GM21381 (cell line): Measurements from ENCODE around the gene FOCAD.
A peak's percentile ranks its signal among the peaks of the same experiment; 100 is the strongest.
"Not testable (repeated sequence)": the region's sequence is repeated elsewhere in the genome, so short reads cannot be mapped to it uniquely, and the experiment has no call there.

ENCODE experiments used
- ATAC-seq: cut with Tn5 transposase; IDR thresholded peaks from one replicate; pipeline ENCODE4 v1.9.1; 2021; ENCODE audit warnings: mild to moderate bottlenecking, moderate library complexity; ENCODE audit not compliant: unreplicated experiment

The FOCAD gene, protein sequence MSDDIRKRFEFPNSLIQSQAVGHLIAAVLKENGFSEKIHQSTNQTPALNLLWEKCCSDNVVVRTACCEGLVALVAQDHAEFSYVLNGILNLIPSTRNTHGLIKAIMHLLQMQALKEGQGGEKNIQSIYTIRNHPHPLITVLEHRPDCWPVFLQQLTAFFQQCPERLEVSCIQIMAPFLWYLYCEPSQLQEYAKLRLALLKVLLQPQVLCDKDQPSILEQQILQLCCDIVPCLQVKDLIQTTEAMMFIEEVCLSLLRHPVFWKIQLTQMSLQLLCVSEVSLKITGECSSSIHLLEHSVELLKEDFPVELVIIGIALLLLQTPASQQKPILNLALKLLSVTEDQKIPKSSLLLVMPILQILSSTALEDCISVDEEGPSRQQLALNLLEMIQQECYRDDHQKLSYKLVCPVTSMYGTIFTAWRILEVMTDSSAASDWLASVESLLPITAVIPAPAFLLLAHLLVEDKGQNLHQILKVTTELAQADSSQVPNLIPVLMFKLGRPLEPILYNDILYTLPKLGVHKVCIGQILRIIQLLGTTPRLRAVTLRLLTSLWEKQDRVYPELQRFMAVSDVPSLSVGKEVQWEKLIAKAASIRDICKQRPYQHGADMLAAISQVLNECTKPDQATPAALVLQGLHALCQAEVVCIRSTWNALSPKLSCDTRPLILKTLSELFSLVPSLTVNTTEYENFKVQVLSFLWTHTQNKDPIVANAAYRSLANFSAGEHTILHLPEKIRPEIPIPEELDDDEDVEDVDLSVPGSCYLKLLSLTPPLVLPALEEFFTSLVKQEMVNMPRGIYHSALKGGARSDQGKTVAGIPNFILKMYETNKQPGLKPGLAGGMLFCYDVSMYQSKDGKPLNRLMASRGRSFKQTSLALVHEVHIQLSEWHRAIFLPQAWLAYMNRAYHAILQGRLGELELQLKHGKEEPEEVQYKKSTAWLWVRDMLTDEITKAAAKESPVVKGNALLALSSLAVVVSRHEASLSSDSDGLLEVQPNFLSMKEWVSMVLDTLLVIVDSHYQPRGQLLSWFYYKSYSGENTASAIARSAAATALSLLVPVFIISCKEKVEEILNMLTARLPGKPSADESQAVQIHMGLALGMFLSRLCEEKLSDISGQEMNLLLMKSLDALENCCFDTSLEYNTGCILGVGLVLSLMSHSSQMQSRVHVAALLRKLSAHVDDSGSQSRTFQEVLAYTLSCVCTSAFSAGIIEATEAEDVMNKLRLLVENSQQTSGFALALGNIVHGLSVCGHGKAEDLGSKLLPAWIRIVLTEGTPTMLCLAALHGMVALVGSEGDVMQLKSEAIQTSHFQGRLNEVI (N-terminal part only)

DNA sequence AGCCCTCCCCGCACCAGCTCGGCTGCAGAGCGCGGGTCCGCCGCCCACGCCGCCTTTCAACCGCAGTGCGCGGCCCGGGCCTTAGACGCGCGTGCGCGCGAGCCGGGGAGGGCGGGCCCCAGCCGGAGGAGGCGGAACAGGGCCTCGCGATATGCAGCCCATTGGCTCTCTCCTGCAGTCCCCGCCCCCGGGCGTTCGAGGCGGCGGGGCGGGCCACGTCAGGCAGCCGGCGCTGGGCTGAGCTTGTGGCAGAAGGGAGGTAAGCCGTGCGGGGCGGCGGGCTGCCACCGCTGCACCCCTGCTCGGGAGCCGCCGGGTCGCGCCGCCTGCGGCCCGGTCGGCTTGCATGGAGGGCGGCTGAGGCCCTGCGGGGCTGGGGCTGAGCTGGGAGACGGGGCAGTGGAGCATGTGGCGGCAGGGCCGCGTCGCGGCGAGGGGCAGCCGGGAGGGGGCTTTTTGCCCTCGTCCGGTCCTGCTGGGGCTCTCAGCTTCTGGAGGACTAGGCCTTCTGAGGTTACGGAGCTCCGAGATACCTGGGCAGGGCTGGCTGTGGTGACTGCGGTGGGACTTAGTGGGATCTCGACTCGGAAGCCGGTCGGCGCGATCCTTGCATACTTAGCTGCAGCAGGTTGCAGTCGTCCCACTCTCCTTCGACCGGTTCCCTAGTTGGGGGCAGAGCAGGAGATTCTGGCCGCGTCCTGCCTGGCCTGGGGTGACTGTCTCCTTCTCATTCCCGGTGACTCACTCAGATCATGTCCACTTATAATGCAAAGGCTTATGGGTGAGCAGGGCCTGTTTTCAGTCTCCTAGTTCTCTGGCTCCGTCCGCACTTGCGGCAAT, at the start of gene FOCAD:
FOCAD (plus strand) TSS at position 225 of the 840 bp plus-strand sequence. CDS start 31,095 bp downstream, outside the sequence.
- ATAC-seq: peak; percentile 98

DNA sequence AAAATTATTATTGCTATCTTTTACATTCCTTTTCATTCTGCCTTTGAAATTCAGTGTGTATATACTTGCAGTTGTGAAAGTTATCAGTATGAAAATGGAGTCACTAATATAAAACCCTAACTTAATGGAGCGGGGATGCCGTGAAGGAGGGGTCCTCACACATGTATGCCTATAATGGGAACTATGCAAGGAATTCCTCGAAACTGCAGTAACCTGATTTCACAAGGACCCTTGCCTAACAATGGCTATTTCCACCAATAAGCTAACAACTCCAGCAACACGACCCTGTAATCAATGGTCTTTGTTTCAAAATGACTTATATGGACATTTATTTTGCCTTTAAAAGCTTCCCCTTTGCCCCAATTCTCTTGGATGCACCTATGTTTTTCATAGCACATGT, 49.2 kb upstream of the FOCAD start:
- ATAC-seq: no peak

DNA sequence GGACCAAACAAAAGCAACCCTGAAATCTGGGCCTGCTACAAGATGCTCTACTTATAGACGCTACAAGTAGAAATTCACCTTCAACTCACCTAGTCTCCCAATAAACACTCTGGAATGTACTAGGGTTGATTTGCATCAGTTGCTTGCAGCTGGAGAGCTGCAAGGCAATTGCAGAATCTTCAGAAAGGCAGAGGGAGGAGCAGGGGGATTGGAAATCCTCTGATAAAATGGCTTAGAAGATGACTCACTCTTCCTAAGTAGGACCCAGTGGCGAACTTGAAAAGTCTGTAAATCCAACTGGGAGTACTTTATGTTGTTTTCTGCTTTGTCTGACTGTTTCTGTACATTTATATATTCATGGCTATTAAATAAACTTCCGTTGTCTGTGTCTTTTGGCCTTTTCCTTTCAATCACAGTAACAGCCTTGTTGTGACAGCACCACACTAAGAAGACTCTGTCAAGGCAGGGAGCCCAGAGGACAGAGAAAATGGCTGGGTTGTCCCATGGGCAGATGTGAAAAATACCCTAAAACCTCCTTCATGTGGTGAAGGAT, 47.1 kb upstream of the FOCAD start:
- no peak for ATAC-seq

DNA sequence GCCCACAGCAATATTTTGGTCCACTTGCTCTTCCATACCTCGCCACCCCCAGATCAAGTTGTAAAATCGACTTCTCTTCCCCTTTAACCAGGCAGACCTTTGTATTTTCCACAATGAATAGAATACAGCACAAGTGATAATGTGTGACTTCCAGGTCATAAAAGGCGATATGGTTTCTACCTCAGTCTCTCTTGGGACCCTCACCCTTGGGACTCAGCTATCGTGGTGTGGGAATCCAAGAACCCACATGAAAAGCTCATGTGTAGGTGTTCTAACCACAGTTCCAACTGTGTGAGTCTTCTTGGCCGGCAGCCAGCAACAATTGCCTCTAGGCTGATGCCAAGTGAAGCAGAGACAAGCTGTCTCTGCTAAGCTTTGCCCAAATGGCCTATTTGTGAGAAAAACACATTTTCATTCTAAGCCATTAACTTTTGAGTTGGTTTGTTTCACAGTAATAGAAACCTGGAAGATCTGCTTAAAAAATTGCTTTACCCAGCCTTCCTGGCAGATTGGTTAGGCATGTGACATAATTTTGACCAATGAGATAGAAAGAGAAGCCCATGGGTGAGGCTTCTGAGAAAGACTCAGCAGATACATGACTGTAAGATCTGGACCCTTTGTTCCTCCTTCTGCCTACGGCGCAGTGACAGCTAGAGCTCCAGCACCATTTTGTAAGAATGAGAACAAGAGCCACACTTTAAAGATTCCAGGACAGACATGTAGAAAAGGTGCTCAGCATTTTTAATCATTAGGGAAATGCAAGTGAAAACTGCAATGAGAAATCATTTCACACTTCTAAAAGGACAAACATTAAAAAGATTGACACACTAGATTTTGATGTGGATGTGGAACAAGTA, 43.5 kb upstream of the FOCAD start:
- peak; percentile 83 for ATAC-seq

DNA sequence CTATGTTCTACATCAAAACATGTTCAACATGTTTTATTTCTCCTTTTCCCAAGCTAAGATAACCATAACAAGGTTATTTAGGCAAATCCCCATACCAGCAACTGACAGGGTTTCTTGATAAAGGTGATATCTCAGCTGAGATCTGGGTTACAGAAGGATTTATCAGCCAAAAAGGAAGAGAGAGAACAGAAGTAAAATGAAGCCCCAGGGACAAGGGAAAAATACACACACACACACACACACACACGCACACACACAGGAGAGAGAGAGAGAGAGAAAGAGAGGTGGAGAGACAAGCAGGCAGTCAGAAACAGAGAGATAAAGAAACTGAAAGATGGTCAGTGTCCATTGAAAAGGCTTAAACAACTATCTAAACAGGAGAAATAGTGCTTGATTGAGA, 42.0 kb upstream of the FOCAD start:
- ATAC-seq: no peak

DNA sequence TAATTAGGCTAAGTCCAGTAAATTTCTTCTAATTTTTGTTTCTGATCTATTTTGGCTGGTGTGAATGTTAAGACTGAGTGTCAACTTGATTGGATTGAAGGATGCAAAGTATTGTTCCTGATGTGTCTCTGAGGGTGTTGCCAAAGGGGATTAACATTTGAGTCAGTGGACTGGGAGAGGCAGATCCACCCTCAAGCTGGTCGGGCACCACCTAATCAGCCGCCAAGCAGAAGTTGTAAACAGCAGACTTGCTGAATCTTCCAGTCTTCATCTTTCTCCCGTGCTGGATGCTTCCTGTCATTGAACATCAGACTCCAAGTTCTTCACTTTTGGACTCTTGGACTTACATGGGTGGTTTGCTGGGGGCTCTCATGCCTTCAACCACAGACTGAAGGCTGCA, 40.4 kb upstream of the FOCAD start:
- ATAC-seq: no peak

DNA sequence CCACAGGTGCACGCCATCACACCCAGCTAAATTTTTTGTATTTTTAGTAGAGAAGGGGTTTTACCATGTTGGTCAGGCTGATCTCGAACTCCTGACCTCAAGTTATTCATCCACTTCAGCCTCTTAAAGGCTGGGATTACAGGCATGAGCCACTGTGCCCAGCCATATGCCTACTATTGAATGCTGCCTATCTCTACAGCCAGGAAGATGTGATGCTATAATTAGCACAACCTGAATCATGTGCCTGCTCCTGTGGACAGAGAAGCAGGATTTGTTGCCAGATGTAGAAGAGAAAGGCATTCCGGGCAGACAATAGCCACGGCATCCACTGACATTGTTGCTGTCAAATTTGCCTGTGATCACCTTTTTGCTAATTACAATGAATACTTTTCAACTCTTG, 37.4 kb upstream of the FOCAD start:
- ATAC-seq: no peak

GRCh38 chr9:20649381-20649780, 34.7 kb upstream of the FOCAD start:
- ATAC-seq: no peak

- ATAC-seq: no peak
Observed at GRCh38 chr9:20650313-20650712, 33.7 kb upstream of the FOCAD start.

DNA sequence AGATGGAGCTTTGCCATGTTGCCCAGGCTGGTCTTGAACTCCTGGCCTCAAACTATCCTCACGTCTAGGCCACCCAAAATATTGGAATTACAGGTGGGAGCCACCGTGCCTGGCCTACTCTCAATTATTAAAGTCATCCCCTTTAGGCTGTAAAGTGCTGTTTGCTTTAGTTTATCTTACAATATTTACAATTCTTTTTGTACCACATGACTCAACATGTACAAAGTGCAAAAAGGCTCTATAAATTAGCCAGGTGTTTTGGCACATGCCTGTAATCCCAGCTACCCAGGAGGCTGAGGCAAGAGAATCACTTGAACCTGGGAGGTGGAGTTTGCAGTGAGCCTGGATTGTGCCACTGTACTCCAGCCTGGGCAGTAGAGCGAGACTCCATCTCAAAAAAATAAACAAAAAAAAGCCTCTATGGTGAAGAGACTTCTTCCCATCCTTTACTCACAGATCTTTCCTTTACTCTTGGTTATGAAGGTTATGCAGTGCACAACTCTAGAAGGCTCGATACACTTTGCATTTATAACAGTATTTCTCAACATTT, 33.2 kb upstream of the FOCAD start:
- no peak for ATAC-seq

GRCh38 chr9:20651939-20652338, 32.1 kb upstream of the FOCAD start:
- no peak for ATAC-seq

DNA sequence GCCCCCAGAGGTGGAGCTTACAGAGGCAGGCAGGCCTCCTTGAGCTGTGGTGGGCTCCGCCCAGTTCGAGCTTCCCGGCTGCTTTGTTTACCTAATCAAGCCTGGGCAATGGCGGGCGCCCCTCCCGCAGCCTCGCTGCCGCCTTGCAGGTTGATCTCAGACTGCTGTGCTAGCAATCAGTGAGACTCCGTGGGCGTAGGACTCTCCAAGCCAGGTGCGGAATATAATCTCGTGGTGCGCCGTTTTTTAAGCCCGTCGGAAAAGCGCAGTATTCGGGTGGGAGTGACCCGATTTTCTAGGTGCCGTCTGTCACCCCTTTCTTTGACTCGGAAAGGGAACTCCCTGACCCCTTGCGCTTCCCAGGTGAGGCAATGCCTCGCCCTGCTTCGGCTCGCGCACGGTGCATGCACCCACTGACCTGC, 25.8 kb upstream of the FOCAD start:
- not testable (repeated sequence) for ATAC-seq

DNA sequence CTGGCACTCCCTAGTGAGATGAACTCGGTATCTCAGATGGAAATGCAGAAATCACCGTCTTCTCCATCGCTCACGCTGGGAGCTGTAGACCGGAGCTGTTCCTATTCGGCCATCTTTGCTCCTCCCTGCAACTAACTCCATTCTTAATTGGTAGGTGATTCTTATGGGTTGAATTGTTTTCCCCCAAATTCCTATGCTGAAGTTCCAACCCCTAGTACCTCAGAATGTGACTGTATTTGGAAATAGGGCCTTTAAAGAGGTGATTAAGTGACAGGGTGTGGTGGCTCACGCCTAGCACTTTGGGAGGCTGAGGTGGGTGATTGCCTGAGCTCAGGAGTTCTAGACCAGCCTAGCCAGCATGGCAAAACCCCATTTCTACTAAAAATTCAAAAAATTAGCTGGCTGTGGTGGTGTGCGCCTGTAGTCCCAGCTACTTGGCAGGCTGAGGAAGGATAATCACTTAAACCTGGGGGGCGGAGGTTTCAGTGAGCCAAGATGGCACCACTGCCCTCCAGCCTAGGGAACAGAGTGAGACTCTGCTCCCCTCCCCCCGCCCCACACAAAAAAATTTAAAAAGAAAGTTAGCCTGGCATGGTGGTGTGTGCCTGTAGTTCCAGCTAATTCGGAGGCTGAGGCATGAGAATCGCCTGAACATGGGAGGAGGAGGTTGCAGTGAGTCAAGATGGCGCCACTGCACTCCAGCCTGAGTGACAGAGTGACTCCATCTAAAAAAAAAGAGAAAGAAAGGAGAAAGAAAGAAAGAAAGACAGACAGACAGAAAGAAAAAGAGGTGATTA, 25.2 kb upstream of the FOCAD start:
- no peak for ATAC-seq

GRCh38 chr9:20659474-20659967, 24.5 kb upstream of the FOCAD start:
- no peak for ATAC-seq

GRCh38 chr9:20662156-20662555, 21.9 kb upstream of the FOCAD start:
- no peak for ATAC-seq

GRCh38 chr9:20663133-20663532, 20.9 kb upstream of the FOCAD start:
- no peak for ATAC-seq

- no peak for ATAC-seq
Observed at GRCh38 chr9:20664501-20664900, 19.6 kb upstream of the FOCAD start.

DNA sequence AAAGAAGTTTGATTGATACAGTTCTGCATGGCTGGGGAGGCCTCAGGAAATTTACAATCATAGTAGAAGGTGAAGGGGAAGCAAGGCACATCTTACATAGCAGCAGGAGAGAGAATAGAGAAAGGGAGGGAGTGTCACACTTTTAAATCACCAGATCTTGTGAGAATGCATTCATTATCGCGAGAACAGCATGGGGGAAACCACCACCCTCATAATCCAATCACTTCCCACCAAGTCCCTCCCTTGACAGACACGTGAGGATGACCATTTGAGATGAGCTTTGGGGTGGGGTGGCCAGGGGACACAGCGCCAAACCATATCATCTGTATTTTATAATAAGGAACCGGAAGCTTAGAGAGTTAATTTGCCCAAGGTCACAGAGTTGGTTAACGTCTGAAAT, 13.7 kb upstream of the FOCAD start:
- no peak for ATAC-seq
